Panc1 (cell line): ENCODE data around the gene HSPA12A. TPM values are rescaled to one million over a fixed set of nuclear protein-coding genes. Genes with fewer than 3 reads are reported as not detected.

Experiments
- ATAC-seq: fragments of 200-7000 bp; cut with Tn5 transposase; 2 replicates; pipeline ENCODE4 v1.9.1; 2020; ENCODE audit warnings: mild to moderate bottlenecking, moderate library complexity
- BruUV-seq: library from RNA; stranded (reverse); fragments of 400-500 nt; replicated peaks from 2 replicates; lab custom pipeline; 2021; lab: Mats Ljungman, UMichigan
- CTCF ChIA-PET: fragments of 300-600 bp; sonication (Branson Sonifier 250); formaldehyde crosslinking; loops from one replicate; lab custom pipeline; 2022; ENCODE audit warnings: antibody characterized with exemption; lab: Charles Lee
- POLR2A ChIA-PET: fragments of 300-600 bp; sonication (Branson Sonifier 250); formaldehyde crosslinking; loops from one replicate; lab custom pipeline; 2022; ENCODE audit warnings: antibody characterized with exemption; lab: Charles Lee
- DNase-seq: peaks from one replicate; pipeline ENCODE4 v3.0.0-alpha.2; 2010; ENCODE audit warnings: low read depth, low spot score
- H3K27ac ChIP-seq: 2 replicates; pipeline ENCODE4 v1.5.1; 2011; ENCODE audit warnings: mild to moderate bottlenecking, low read length, inconsistent platforms
- H3K27me3 ChIP-seq: fragments of 200-500 bp; sonication (Bioruptor generic); 2 replicates; pipeline ENCODE4 v1.6.0; 2014; ENCODE audit warnings: low read length, inconsistent platforms; ENCODE audit not compliant: control insufficient read depth, insufficient read depth
- H3K36me3 ChIP-seq: fragments of 200-500 bp; sonication (Bioruptor generic); 2 replicates; pipeline ENCODE4 v1.5.1; 2014; ENCODE audit warnings: inconsistent platforms, mild to moderate bottlenecking, low read length, moderate library complexity; ENCODE audit not compliant: control insufficient read depth, insufficient read depth
- H3K4me1 ChIP-seq: 2 replicates; pipeline ENCODE4 v1.5.1; 2011; ENCODE audit warnings: inconsistent platforms, mild to moderate bottlenecking, low read length, moderate library complexity; ENCODE audit not compliant: control insufficient read depth, insufficient read depth
- H3K4me3 ChIP-seq, 2 experiments: 2 replicates each; pipeline ENCODE4 v1.5.1; 2011 to 2012; ENCODE audit warnings: low read depth in 2 of 2, low read length in 2 of 2, mild to moderate bottlenecking in 2 of 2, inconsistent platforms in 1 of 2, moderate library complexity in 1 of 2
- H3K9me3 ChIP-seq: fragments of 200-500 bp; sonication (Bioruptor generic); 2 replicates; pipeline ENCODE4 v1.5.1; 2014; ENCODE audit warnings: low read depth, mild to moderate bottlenecking, inconsistent platforms, low read length, moderate library complexity; ENCODE audit not compliant: control insufficient read depth, insufficient read depth
- POLR2AphosphoS5 ChIP-seq: IDR thresholded peaks from 2 replicates; pipeline ENCODE4 v1.6.1; 2012; ENCODE audit warnings: mild to moderate bottlenecking, low read depth, low read length, moderate library complexity
- REST ChIP-seq, 2 experiments: IDR thresholded peaks; 2 replicates each; pipeline ENCODE4 v1.6.1; 2011 to 2012; ENCODE audit warnings: low read depth in 2 of 2, control low read depth in 1 of 2, low read length in 1 of 2, mild to moderate bottlenecking in 1 of 2, moderate library complexity in 1 of 2; ENCODE audit not compliant: insufficient read depth in 1 of 2
- SIN3A ChIP-seq: IDR thresholded peaks from 2 replicates; pipeline ENCODE4 v1.6.1; 2012; ENCODE audit warnings: low read depth, mild to moderate bottlenecking, low read length, moderate library complexity, borderline replicate concordance; ENCODE audit not compliant: insufficient read depth
- TCF7L2 ChIP-seq: IDR thresholded peaks from 2 replicates; pipeline ENCODE4 v1.6.1; 2011; ENCODE audit warnings: mild to moderate bottlenecking, low read depth, low read length, inconsistent platforms
- in situ Hi-C: cut with HindIII; loops from 2 replicates; pipeline ENCODE4 v1.10.0; 2016; ENCODE audit warnings: low sequenced_read_pairs, low pct_unique_long_range_greater_than_20kb
- intact Hi-C: fragments of 100-400 bp; cut with micrococcal nuclease; formaldehyde crosslinking; loops from one replicate; pipeline ENCODE4 v1.10.0; 2022; ENCODE audit not compliant: unreplicated experiment
- total RNA-seq: library from RNA; stranded (reverse); gene quantifications from one replicate; pipeline ENCODE4 v1.2.1, GENCODE V29; 2021; ENCODE audit not compliant: unreplicated experiment
- TF ChIP-seq, protein P1 (sequence below): fragments of 450-650 bp; IDR thresholded peaks from 2 replicates; pipeline ENCODE4 v1.5.1; 2017; ENCODE audit warnings: mild to moderate bottlenecking

Gene HSPA12A
- total RNA-seq, 1 experiment from 2014 or later = 7.7 TPM

GRCh38 chr10:116720241-116720643 is 22.1 kb downstream of the HSPA12A start:
- Histone ChIP-seq H3K36me3 (no peaks in the 10 kb centered on the region), H3K27me3 (no peaks in the 10 kb centered on the region; the same call in 1 of the 2 replicates), H3K4me3 (no peak overlapping the region), H3K4me1 (no peaks in the 10 kb centered on the region; the same call in 1 of the 2 replicates), H3K27ac (no peak overlapping the region), H3K9me3 (no peaks in the 10 kb centered on the region)
- intact Hi-C loops = no loop called here
- no peak for DNase-seq
- in situ Hi-C loops = no loop called here
- CTCF ChIA-PET = interaction anchor here (0.6 kb wide), 2 partner anchors 29 to 51 kb away, joined by 5 to 6 read pairs; no protein-coding TSS in a partner anchor
- TF ChIP-seq, protein P1, sequence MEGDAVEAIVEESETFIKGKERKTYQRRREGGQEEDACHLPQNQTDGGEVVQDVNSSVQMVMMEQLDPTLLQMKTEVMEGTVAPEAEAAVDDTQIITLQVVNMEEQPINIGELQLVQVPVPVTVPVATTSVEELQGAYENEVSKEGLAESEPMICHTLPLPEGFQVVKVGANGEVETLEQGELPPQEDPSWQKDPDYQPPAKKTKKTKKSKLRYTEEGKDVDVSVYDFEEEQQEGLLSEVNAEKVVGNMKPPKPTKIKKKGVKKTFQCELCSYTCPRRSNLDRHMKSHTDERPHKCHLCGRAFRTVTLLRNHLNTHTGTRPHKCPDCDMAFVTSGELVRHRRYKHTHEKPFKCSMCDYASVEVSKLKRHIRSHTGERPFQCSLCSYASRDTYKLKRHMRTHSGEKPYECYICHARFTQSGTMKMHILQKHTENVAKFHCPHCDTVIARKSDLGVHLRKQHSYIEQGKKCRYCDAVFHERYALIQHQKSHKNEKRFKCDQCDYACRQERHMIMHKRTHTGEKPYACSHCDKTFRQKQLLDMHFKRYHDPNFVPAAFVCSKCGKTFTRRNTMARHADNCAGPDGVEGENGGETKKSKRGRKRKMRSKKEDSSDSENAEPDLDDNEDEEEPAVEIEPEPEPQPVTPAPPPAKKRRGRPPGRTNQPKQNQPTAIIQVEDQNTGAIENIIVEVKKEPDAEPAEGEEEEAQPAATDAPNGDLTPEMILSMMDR = no peak
- TF ChIP-seq SIN3A = no peak
- TF ChIP-seq REST (IDR thresholded peaks at IDR 0.05; ENCODE audit: insufficient read depth in 1 of 2, low read depth in 2 of 2, low read length in 1 of 2) = no peak
- no peak for TF ChIP-seq TCF7L2
- no peak for TF ChIP-seq POLR2AphosphoS5
- no TSS peak for BruUV-seq
- POLR2A ChIA-PET = no interaction called here
- ATAC-seq = no peak

- no peaks in the 10 kb centered on the region for H3K9me3 ChIP-seq
- POLR2A ChIA-PET = no interaction called here
- H3K27ac ChIP-seq = no peak overlapping the region
Measured at GRCh38 chr10:116719804-116720203, 22.6 kb downstream of the HSPA12A start.

More at GRCh38 chr10:116719804-116720203, 22.6 kb downstream of the HSPA12A start:
- no peaks in the 10 kb centered on the region; the same call in 1 of the 2 replicates for H3K27me3 ChIP-seq
- ATAC-seq = no peak
- TF ChIP-seq, protein P1 = no peak
- no peak for TF ChIP-seq SIN3A
- TF ChIP-seq POLR2AphosphoS5 = no peak
- no peak for TF ChIP-seq REST (IDR thresholded peaks at IDR 0.05; ENCODE audit: insufficient read depth in 1 of 2, low read depth in 2 of 2, low read length in 1 of 2)
- TF ChIP-seq TCF7L2 = no peak
- H3K4me1 ChIP-seq = no peaks in the 10 kb centered on the region; the same call in 1 of the 2 replicates
- BruUV-seq = no TSS peak
- no peaks in the 10 kb centered on the region for H3K36me3 ChIP-seq
- intact Hi-C loops (no loop called here), in situ Hi-C loops (no loop called here)
- DNase-seq = no peak
- H3K4me3 ChIP-seq = no peak overlapping the region
- CTCF ChIA-PET = interaction anchor here (0.6 kb wide), 1 partner anchor 29 kb away, joined by 5 read pairs; no protein-coding TSS in a partner anchor
